IPS DF 4.7 (cell line): ENCODE results near the gene STAC.
"Not testable (repeated sequence)": the region's sequence is repeated elsewhere in the genome, so short reads cannot be mapped to it uniquely, and the experiment has no call there.

Source experiments
- DNase-seq: peaks from one replicate; pipeline ENCODE4 v3.0.0-alpha.2; 2013; ENCODE audit warnings: low spot score; ENCODE audit errors: extremely low read depth

The STAC gene

GRCh38 chr3:36416599-36416998 lies 36.3 kb downstream of the STAC start:
- DNase-seq: no peak

- DNase-seq: no peak
Measured at GRCh38 chr3:36417237-36417636, 36.9 kb downstream of the STAC start.

GRCh38 chr3:36418296-36418695 lies 38.0 kb downstream of the STAC start:
- DNase-seq: no peak

- no peak for DNase-seq
Measured at GRCh38 chr3:36428445-36428844, 48.1 kb downstream of the STAC start.

GRCh38 chr3:36429986-36430485 lies 49.7 kb downstream of the STAC start:
- DNase-seq: no peak

GRCh38 chr3:36433511-36433910 lies 53.2 kb downstream of the STAC start:
- DNase-seq: no peak

GRCh38 chr3:36434687-36435426 lies 54.6 kb downstream of the STAC start:
- no peak for DNase-seq

- no peak for DNase-seq
Measured at GRCh38 chr3:36443028-36443686, 62.9 kb downstream of the STAC start.

- no peak for DNase-seq
Measured at GRCh38 chr3:36444909-36445308, 64.6 kb downstream of the STAC start.

- no peak for DNase-seq
Measured at GRCh38 chr3:36446276-36446675, 66.0 kb downstream of the STAC start.

GRCh38 chr3:36447061-36447460 lies 66.8 kb downstream of the STAC start:
- no peak for DNase-seq

GRCh38 chr3:36451816-36452215 lies 71.5 kb downstream of the STAC start:
- DNase-seq: no peak

GRCh38 chr3:36453213-36453612 lies 72.9 kb downstream of the STAC start:
- DNase-seq: not testable (repeated sequence)

GRCh38 chr3:36453896-36454295 lies 73.6 kb downstream of the STAC start:
- DNase-seq: not testable (repeated sequence)

GRCh38 chr3:36455406-36455805 lies 75.1 kb downstream of the STAC start:
- no peak for DNase-seq

GRCh38 chr3:36456784-36457183 lies 76.5 kb downstream of the STAC start:
- no peak for DNase-seq

GRCh38 chr3:36457667-36458066 lies 77.4 kb downstream of the STAC start:
- DNase-seq: no peak

GRCh38 chr3:36459177-36459576 lies 78.9 kb downstream of the STAC start:
- DNase-seq: no peak

- DNase-seq: no peak
Measured at GRCh38 chr3:36461597-36461996, 81.3 kb downstream of the STAC start.

- not testable (repeated sequence) for DNase-seq
Measured at GRCh38 chr3:36472045-36472444, 91.7 kb downstream of the STAC start.

- no peak for DNase-seq
Measured at GRCh38 chr3:36475558-36475957, 95.3 kb downstream of the STAC start.

- DNase-seq: no peak
Measured at GRCh38 chr3:36476286-36476942, 96.1 kb downstream of the STAC start.
